HG03575 (cell line): ENCODE data around the gene ADAMTSL4.

Experiments
- ATAC-seq: cut with Tn5 transposase; IDR thresholded peaks from one replicate; pipeline ENCODE4 v1.9.1; 2021; ENCODE audit not compliant: unreplicated experiment, insufficient number of reproducible peaks, low FRiP score; ENCODE audit errors: extremely low read depth

The ADAMTSL4 gene

DNA sequence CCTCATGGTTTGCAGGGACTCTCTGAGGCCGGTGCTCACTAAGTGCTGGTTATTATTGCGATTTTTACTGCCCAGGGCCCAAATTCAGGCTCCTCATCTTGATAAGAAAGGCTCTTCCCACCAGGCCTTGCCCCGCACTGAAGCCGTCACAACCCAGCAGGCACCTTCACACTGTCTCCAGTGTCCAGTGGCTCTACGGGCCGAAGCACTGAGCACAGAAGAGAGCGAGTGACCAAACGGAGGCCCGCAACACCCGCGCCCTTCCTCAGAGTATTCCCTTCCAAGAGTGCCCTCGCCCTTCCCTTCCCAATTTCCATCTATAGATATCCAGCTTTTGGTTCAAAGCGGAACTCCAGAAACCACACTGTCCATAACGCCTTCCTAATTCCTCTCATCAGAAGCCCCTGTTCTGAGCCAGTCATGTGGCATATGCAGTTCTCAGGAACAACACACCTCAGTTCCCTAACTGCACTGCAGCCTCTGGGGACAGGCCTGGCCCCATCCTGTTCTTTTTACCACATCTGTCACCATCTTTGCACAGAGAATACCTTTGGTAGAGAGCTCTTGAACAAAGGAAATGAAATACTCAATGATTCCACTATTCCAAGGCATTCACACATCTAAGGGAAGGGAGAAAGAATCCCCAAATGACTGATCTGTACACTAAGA is 18.6 kb upstream of the ADAMTSL4 start:
- ATAC-seq: no peak

GRCh38 chr1:150532860-150533259 is 16.3 kb upstream of the ADAMTSL4 start:
- no peak for ATAC-seq

DNA sequence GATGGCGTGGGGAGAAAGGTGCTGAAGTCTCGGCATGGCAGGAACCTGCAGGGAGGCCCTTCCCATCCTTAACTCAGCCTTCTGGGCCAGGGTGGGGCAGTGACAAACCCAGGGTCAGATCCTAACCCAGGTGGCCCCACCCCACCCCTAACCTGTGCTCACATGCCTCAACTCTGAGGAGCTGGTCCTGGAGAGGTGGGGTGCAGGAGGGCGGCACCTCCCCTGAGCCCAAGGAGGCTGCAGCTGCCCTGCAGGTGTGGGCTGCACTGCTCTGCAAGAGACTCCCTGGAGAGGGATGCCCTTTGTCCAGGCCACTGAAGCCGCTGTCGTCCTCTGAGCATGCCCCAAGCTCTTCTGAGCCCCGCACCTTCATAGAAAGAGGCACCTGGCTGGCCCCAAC is 15.2 kb upstream of the ADAMTSL4 start:
- no peak for ATAC-seq

GRCh38 chr1:150535511-150536287 is 13.5 kb upstream of the ADAMTSL4 start:
- ATAC-seq: no peak

DNA sequence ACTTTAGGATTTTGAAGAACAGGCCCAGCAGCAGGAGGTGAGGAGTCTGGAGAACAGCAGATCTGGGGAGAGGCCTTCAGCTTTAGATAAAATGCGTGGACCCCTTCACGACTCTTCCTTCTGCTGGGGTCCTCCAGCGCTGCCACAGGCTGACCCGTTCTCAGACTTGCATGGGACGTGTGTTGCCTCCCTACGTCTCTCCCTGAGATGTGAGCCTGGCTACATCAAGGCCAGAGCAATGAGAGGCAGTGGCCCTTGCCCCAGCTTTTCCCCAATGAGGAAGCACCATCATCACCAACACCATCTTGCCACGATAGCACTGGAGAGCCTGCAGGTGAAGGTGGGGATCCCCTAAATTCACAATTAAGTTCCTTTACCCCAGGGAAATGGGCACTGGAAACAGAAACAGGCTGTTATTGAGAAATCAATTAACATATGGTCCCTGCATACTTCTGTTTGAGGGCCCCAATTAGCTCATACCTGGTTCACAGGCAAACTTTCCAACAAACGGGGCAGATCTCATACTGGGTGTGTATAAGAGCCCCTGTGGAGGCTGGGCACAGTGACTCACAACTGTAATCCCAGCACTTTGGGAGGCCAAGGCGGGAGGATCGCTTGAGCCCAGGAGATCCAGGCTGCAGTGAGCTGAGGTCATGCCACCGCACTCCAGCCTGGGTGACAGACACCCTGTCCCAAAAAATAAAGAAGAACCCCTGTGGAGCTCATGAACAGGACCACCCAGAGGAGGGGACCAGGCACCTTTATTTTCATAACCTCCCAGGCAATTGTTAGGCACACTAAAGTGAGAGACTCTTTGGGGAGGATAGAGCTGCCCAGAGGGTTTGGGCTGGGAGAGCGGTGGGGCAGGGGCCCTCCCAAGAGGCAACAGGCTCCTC is 12.1 kb upstream of the ADAMTSL4 start:
- ATAC-seq: no peak

- ATAC-seq: no peak
Observed at GRCh38 chr1:150537732-150538684, 11.2 kb upstream of the ADAMTSL4 start.

DNA sequence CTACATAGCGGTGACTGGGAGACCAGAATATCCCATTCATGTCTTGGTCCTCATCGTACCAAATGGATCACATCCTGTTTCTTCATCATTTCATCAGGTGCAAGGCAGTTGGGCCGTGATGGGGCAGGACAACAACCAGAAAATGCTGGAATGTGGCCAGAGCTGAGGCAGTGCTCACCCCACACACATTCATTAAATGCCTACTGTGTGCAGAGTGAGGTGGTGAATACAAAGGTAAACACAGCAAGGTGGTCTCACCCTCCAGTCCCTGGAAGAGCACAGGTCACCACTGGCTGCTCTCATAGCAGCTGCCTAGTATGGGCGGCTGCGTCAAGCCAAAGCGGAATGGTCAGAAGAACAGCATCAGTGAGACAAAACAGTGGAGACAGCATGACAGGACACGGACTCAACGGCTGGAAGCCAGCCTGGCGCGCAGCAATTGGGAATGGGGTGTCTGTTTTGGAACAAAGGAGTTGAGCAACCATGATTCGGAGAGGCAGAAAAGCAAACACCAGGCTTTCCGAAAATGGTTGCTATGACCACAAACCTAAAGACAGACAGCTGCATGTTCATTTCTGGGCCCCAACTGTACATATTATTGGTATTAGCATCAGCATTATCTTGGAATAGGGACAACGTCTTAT is 5.6 kb upstream of the ADAMTSL4 start:
- ATAC-seq: no peak

- ATAC-seq: no peak
Observed at GRCh38 chr1:150544204-150544603, 5.0 kb upstream of the ADAMTSL4 start.

DNA sequence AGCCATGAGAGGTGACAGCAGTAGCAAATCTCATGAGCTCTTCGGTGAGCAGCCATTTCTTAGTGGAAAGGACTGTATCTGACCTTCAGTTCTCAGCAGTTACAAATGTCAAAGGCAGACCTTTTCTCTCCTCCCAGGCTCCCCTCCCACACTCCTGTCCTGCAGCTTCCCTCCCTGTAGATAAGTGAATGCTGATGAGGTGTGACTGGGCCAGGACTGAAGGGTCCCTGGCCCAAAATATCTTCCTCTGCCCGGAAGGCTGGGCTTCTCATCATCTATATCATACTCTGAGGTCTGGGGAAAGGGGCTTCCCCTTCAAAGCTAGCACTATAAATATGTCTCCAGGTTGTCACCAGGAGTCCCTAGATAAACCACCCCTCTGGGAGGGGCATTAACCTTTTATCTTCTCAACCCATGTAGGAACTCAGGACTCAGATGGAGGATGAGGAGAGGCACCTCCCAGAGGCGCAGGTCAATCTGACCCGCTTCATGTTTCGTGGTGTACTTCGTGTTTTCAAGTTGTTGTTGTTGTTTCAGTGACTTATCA is 3.6 kb upstream of the ADAMTSL4 start:
- no peak for ATAC-seq

- ATAC-seq: no peak
Observed at GRCh38 chr1:150546294-150546937, 2.8 kb upstream of the ADAMTSL4 start.

DNA sequence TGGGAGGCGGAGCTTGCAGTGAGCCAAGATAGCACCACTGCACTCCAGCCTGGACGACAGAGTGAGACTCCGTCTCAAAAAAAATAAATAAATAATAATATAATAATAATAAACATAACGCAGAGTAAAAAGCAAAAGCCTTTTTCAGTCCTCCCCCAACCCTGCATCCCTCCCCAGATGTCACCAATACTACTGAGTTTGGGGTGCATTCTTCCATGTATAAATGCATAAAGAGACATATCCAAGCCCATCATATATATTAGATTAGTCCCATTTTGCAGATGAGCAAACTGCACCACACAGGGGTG is 930 bp upstream of the ADAMTSL4 start:
- ATAC-seq: no peak

DNA sequence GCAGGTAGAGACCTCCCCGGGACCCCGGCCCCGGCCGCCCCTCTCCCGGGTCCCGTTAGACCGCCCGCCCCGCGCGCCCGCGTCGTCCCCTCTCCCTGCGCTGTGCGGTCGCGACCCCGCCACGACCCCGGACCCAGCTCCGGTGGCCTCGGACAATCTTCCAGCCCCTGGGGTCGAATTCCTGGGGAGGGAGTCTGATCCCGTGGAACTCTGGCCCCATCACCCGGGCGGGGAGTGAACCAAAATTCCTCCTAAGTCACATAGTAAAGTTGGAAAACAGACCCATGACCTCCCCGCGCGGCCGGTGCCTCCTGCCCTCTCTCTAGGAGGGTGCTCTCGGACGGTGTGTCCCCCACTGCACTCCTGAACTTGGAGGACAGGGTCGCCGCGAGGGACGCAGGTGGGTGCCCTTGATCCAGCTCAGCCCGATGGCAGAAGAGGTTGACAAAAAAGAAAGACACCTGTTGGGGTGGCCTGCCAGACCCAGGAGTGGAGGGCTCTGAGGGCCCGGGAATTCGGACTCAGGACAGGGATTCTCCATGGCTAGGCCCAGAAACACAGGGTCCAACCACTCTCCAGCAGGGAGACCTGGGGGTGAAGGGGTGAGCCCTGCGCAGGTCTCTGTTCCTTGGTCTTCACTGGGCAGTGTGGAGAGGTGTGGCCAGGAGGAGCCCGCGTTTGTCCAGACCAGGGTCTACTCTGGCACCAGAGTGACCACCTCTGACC is 451 bp downstream of the ADAMTSL4 start:
- no peak for ATAC-seq

DNA sequence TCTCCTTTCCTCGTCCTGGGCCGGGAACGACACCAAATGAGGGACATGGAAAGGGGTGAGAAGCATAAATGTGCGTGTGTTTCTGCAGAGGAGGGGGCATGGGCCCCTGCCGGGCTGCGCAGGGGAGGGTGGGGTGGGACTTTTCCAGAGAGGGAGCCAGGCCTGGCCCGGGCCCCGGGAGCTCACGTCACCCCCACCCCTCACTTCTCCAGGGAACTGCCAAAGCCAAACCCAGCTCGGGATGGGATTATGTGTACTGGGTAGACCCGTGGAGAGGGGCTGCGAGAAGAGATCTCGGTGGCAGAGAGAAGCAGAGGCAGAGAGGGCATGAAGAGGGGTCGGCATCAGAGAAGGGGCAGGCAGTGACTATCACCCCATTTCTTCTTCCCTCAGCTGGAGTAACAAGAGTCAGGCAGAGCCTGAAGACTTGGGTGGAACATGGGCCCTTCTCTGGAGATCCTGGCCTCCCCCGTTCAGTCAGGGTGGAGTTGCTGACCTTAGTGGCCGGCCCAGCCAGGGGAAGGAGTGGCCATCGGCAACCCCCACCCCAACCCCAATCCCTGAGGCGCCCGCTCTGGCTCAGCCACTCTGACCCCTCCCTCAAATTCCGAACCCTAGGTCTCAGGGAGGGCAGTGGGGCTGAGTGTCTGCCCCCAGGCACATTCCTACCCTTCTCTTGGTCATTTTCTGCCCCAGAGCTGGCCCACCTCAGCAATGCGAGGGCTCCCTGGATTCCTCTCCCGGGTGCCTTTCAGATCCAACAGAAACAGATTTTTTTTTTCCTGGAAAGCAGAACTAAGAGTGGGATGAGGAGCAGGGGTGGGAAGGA is 1.2 kb downstream of the ADAMTSL4 start:
- no peak for ATAC-seq

DNA sequence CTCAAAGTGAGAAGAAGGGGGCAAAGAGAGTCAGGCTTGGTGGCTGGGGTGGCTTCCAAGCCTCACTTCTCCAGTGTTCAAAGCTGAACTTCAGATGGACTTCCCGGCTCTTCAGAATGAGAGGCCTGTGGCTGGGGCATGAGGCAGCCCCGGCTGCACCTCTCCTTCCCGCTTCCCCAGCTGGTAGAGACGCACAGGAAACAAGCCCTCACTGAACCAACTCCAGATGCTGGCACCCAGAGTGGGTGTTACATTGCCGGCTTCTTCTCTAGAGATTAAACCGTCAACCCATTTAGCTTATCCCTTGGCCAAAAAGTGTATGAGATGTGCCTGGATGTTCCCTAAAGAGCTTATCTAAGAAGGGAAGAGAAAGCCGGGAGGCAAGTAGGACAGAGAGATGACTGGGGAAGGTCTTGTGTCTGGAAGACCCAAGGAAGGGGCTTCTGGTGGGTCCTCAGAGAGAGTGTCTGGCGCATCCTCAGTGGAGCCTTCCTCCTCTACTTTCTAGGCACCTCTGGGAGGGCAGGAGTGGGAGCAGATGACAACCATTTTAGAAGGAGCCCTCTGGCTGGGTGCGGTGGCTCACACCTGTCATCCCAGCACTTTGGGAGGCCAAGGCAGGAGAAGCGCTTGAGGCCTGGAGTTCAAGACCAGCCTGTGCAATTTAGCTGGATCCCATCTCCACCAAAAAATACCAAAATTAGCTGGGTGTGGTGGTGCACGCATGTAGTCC is 2.0 kb downstream of the ADAMTSL4 start:
- no peak for ATAC-seq

DNA sequence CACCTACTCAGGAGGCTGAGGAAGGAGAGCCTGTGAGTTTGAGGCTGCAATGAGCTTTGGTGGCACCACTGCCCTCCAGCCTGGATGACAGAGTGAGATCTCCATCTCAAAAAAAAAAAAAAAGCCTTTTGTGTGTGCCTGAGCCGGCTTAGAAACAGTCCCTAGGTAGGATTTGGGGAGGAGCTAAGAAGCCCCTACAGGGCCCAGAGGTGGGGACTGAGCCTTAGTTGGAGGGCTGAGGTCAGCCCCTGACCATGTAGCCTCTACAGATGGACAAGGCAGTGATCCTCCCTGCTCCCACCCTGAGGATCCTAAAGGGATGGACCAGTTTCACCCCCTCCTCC is 2.5 kb downstream of the ADAMTSL4 start:
- no peak for ATAC-seq
